ENCODE data around the gene CFAP100.

The CFAP100 gene

DNA sequence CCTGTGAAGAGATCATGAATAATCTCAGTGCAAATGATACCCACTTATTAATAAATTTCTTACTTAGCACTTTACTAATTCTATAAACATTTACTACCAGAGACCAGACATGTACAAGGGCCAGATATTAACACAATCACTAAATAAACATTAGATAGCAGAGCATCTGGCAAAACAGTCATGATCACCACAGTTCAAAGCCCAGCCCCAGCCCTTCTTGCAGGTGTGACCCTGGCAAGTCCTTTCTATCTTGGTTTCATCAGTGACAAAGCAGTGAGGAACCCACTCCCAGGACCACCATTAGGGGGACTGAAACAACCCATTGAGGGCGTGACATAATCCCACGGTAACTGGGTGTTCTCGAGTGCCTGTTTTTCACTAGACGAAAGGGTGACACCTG, 69.4 kb downstream of the CFAP100 start:
- Histone ChIP-seq H3K4me3 (no peak overlapping the region), H3K27ac (no peak overlapping the region)
- peak; percentile 29 for DNase-seq (ENCODE audit: low spot score)
- TF ChIP-seq, protein P1, sequence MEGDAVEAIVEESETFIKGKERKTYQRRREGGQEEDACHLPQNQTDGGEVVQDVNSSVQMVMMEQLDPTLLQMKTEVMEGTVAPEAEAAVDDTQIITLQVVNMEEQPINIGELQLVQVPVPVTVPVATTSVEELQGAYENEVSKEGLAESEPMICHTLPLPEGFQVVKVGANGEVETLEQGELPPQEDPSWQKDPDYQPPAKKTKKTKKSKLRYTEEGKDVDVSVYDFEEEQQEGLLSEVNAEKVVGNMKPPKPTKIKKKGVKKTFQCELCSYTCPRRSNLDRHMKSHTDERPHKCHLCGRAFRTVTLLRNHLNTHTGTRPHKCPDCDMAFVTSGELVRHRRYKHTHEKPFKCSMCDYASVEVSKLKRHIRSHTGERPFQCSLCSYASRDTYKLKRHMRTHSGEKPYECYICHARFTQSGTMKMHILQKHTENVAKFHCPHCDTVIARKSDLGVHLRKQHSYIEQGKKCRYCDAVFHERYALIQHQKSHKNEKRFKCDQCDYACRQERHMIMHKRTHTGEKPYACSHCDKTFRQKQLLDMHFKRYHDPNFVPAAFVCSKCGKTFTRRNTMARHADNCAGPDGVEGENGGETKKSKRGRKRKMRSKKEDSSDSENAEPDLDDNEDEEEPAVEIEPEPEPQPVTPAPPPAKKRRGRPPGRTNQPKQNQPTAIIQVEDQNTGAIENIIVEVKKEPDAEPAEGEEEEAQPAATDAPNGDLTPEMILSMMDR (IDR thresholded peaks at IDR 0.05): no peak

DNA sequence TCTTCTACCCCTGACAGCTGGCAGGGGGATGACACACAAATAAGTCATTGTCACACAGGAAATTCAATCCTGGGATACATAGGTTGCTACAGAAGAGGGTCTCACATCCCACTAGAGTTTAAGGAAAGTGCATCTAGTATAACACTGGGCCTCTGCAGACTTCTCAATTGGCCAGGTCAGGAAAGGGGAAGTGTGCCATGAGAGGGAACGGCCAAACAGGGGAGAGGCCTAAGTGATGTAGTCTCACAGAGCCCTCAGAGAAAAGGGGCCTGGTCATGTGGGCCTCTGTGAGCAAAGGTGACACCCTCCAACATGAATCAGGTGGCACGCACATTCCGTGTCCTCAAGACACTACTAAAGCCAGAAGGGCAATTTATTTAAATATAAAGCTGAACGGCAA, 69.8 kb downstream of the CFAP100 start:
- H3K4me3 ChIP-seq: no peak overlapping the region
- DNase-seq (ENCODE audit: low spot score): peak; percentile 47
- H3K27ac ChIP-seq: no peak overlapping the region
- TF ChIP-seq, protein P1 (IDR thresholded peaks at IDR 0.05): no peak

DNA sequence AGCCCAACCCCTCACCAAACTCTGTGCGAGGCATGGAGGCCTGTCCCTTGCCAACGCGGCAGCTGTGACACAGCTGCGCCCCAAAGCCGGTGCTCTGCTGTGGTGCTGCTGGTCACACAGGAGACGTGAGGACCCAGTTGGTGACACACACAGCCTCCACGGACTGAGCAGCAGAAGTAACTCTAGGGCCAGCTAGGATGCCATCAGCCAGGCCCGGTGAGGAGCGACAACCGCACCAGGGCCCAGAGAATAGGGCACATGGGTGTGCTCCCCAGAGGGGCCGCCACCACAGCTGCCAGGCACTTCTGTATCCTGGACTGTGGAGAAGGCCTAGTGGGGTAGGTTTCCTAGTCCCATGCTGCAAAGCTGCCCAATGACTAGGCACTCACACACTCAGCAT, 70.3 kb downstream of the CFAP100 start:
- TF ChIP-seq, protein P1 (IDR thresholded peaks at IDR 0.05): no peak
- peak; percentile 70 for DNase-seq (ENCODE audit: low spot score)
- Histone ChIP-seq H3K27ac (no peak overlapping the region), H3K4me3 (no peak overlapping the region)

DNA sequence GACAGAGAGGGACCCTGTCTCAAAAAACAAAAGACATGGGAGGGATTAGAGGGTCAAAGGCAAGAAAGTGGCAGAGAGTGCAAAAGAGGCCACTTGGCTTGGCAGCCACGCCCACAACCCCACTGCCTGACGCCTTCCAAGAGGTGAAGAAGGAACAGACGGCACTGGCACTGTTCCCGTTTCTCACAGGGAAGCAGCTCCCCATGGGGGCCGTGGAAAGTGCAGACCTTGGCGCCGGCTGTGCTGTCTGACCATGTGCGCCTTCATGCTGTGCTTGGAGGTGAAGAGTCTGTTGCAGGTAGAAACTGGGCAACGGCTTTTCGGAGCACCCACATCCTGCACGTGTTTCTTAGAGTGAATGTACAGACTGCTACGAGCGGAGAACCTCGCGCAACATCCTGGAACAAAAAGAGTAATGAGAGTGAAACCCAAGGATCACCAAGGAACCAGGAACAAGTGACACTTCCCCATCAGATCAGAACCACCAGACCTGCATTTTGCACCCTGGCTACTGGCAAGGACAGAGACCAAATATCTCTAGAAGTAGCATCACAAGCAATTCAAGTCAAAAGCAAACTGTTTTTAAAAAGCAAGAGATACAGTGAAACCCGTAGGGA, 71.3 kb downstream of the CFAP100 start:
- TF ChIP-seq, protein P1 (IDR thresholded peaks at IDR 0.05): no peak
- peak; percentile 60 for DNase-seq (ENCODE audit: low spot score)
- Histone ChIP-seq H3K4me3 (no peak overlapping the region), H3K27ac (no peak overlapping the region)

DNA sequence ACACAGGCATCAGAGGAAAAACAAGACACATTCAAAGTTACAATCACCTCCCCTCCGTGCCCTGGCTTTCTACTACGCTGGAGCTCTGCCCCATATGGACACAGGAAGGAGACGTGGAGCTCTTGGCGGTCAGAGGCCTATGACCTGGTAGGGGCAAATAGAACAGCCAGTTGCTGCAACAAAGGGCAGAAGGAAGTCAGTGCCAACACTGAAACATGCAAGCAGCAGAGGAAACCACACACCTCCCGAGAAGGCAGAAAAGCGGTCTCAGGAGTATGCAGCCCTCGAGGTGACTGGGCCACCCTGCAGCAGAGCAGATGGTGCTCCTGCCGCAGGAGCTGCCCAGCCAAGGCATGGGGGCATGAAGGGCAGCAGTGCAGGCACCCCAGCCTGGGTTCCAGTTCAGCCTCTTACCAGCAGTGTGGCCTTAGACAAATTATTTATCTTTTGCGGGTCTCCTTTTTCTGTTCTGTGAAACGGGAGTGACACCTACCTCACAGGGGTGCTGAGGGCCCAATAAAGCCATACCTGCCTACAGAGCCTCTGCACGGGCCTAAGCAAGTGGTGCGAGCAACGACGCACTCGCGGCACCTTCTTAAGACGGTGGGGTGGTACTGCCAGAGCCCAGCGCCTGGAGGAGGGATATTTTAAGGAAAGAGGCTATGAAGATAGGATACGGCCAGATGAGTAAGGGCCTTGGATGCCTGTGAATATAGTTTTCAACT, 72.3 kb downstream of the CFAP100 start:
- TF ChIP-seq, protein P1 (IDR thresholded peaks at IDR 0.05): no peak
- Histone ChIP-seq H3K4me3 (no peak overlapping the region), H3K27ac (no peak overlapping the region)
- DNase-seq (ENCODE audit: low spot score): peak; percentile 35

DNA sequence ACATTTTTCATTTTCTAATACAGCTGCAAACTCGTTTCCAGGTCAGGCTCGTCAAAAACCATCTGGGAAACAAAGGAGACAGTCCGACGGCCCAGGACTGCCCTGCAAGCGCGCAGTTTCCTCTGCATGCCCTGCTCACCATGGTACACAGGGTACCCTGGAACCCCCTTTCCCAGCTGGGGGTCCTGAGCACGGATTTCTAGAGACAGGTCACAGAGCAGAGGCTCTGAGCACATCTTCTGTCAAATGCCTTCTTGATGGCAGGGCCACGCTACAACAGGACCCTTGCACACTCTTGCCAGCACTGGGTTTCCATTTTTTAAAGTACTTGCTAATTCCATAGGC, 72.9 kb downstream of the CFAP100 start:
- Histone ChIP-seq H3K4me3 (no peak overlapping the region), H3K27ac (no peak overlapping the region)
- peak; percentile 46 for DNase-seq (ENCODE audit: low spot score)
- TF ChIP-seq, protein P1 (IDR thresholded peaks at IDR 0.05): no peak

Data from coronary artery (tissue), 2 donors.